LoVo (cell line): ENCODE data around the gene PLCL1.
"Not testable (repeated sequence)": the region's sequence is repeated elsewhere in the genome, so short reads cannot be mapped to it uniquely, and the experiment has no call there.

Source experiments
- DNase-seq: peaks from one replicate; pipeline ENCODE4 v3.0.0-alpha.2; 2016; ENCODE audit warnings: low spot score

The PLCL1 gene

DNA sequence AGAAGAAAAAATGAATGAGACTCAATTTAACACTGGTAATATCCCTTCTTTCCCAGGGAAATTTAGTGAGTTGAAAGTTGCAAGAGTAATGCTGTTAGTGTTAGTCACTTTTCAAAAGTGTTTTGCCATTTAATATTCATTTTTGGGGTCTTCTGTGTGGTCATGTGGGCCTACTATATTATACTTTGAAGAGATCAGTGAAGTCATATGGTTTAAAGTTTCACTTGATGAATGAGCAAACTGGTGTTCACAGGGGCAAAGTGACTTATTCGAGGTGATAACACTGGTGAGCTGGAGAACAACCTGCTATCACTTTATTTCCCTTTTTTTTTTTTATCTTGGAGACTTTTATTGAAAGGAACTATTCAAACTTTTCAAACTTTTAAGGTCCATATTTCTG, 196.0 kb downstream of the PLCL1 start:
- DNase-seq = no peak

GRCh38 chr2:198004173-198004572, 199.8 kb downstream of the PLCL1 start:
- no peak for DNase-seq

DNA sequence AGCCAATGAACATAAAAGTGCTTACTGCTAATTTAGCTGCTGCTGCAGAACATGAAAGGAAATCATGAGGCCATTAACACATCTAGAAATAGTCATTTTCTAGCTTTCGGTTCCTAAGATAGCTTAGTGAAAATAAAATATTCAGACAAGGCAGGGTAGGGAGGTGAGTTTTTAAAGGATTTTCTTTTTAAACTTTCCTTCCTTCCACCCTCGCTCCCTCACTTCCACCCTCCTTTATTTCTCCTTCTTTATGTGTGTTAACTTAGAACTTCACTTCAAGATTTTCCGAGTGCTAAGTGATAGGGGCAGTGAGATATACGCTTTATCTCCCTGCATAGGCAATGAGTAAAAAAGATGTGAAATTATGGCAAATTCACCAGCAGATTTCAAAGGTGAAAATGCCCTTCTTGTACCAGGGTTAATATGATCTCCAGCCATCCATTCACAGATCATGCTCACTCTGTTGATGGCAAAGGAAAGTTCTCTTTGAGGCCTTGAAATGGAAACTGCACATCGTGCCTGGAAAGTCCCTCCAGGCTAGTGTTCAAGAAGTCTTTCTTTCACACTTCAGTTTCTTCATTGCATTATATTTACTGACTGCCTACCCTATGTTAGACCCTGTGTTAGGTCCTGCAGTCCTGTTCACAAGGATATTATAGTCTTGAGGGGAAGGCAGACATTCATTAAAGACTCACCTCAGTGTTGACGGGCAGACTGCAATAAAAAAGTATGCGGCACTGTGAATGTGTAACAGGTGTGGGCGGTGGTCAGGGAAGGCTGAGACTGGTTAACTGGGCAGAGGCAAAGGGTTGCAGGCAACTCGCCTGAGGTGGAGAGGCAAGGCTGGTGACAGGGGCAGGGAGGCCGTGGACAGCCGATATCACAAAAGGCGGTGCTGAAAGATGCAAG, 200.8 kb downstream of the PLCL1 start:
- no peak for DNase-seq

- DNase-seq = no peak
Observed at GRCh38 chr2:198006733-198007132, 202.3 kb downstream of the PLCL1 start.

DNA sequence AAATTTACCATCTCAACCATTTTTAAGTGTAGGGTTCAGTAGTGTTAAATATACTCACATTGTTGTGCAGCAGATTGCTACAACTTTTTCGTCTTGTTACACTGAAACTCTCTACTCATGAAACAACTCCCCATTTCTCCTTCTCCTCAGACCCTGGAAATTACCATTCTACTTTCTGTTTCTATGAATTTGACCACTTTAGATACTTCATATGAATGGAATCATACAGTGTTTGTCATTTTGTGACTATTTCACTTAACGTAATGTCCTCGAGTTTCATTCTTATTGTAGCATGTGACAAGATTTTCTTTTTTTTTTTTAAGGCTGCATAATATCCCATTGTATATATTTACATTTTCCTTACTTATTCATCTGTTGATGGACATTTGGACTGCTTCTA, 203.8 kb downstream of the PLCL1 start:
- DNase-seq = no peak

GRCh38 chr2:198012025-198012424, 207.6 kb downstream of the PLCL1 start:
- DNase-seq = no peak

DNA sequence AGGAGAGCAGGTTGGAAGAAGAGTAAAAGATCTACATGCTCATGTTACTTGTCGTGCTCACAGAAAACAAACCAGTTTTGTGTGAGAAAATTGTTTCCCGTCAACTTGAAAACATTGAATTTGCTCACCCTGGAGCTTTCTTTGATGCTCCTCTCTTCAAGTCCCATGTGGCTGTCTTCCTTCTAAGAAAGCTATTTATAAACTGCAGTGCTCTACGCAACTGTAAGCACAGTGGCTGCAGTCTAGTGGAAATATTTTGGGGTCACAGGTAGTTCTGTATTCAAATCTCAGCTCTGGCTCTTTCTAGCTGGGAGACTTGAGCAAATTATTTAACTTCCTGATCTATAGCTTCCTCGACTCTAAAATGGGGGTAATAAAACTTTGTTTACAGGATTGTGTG, 211.8 kb downstream of the PLCL1 start:
- no peak for DNase-seq

DNA sequence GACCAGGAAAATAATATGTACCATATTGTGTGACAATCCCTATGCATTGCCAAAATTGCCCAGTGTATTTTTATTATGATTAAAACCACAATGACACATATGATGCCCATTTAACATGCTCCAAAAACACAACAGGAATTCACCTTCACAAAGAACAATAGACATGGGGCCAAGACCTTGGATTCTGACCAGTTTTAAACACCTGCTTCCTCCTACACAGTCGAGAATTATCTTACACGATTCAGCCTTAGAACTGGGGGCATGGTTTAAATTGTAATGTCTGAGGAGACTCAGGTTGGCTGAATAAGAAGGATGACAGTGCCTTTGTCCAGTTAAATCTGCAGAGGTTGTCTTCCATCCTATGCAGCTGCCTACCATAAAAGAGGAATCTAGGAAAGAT, 212.7 kb downstream of the PLCL1 start:
- DNase-seq = no peak

DNA sequence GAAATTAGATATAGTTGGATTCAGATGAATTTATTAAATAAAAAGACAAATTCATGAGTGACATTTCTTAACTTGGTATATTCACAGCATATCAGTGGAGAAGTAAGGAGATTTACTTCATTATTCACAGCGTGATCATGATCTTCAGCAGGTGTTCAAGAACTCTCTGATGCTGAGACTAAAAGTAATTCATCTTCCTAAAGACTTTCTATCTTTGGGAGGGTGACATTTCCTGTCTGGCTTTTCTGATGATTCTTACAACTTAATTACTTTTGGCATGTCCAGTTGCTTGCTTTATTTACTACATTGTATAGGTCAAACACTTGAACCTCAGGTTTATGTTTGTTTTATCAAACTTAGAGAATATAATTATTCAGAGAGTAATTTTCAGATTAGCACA, 224.6 kb downstream of the PLCL1 start:
- no peak for DNase-seq

GRCh38 chr2:198029576-198029975, 225.2 kb downstream of the PLCL1 start:
- DNase-seq = not testable (repeated sequence)

DNA sequence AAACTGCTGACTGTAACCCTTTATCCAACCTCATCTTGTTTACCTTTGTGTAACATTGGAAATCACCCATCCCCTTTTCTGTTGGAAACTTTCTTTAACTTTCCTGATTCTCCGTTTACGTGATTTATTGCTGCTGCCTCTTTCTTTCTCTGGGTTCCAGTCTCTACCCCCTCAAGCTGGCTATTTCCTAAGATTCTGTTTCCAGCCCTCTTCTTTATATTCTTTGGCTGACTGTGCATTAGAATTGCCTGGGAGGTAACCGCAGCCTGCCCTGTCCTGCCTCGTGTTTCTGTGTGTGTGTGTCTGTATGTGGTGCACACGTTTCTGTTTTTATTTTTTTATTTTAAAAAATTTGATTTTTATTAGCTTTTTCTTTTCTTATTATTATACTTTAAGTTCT, 229.2 kb downstream of the PLCL1 start:
- DNase-seq = no peak

GRCh38 chr2:198036029-198036879, 231.9 kb downstream of the PLCL1 start:
- DNase-seq = no peak

DNA sequence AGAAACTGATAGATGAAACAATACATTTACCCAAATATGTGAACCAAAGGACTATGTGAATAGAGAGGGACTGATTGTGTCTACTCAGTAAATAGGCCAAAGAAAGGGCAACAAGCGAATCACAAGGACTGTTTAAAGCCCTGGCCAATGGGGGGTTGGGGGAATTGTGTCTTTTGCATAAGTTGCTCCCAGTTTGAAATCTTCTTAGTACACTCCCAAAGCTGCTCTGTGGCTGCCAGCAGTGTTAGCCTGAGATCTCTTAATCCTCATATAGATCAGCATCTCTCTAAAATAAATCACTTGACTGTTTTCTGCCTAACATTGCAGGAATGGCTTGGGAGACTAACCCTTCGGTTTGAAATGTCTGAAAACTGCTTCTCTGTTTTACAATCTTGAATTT, 236.4 kb downstream of the PLCL1 start:
- no peak for DNase-seq

- no peak for DNase-seq
Observed at GRCh38 chr2:198042189-198042588, 237.8 kb downstream of the PLCL1 start.

DNA sequence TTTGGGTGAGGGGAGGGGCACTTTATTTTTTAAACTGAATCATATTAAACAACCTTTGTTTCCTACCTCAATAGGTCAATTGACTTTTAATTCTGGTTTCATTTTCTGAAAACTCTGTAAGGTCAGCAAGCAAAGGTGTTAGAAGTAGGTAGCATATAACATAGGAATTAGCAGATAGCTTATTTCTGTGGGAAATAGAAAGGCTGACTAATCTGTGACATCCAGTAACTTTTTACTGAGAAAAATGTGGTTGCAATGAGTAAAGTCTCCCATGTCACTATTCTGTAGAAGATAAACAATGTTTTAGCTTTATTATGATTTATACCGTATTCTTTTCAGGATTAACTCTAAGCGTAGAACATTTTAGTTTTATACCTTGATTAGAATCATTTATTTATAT, 240.4 kb downstream of the PLCL1 start:
- DNase-seq = no peak

DNA sequence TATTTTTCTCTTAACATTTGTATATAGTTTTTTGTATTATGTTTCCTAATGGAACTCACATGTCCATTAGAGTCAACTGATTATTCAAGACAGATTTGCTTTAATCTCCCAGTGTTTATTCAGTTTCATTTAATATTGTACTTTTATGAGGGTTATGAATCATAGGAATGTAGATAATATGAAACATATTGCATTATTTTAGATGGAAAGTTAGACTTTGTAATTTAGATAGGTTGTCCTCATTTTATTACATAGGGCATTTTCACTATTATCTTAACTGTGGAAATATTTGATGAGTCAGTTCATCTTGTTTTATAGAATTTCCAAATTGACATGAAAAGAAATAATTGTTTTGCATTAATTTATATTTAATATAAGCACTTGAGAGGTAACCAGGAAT, 240.8 kb downstream of the PLCL1 start:
- DNase-seq = no peak

GRCh38 chr2:198052741-198053140, 248.3 kb downstream of the PLCL1 start:
- no peak for DNase-seq

DNA sequence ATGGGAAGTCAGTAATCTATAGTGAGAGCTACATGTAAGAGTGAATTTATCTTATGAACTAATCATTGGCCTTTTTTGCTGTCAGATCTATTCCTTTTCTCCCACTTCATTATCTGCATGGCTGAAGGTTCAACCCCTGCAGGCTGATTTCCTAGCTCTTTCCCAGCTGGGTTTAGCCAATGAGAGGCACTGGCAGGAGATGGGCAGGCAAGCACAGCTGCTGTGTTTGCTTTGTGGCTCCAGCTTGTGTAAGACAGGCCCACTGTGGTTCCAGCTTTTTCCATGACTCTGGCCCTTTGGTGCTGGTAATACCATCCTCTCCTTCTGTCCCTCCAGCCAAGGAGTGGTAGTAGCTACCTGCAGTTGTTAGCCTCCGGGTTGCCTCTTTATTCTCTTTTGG, 248.8 kb downstream of the PLCL1 start:
- no peak for DNase-seq

DNA sequence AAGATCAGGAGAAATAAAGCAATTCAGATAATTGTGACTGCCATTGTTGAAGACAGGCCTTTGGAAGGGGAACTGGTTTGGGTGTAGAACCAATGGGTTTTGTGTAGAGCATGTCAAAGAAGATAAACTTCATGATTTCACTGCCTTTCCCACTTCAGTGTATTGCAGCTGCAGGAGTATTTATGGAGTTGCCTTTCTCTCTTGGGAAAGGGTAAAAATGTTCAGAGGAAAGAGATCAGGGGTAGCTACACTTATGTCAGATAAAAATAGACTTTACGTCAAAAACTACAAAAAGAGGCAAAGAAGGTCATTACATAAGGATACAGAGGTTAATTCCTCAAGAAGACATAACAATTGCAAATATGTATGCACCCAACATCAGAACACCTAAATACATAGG, 249.4 kb downstream of the PLCL1 start:
- DNase-seq = no peak

GRCh38 chr2:198054299-198054698, 249.9 kb downstream of the PLCL1 start:
- DNase-seq = no peak

- no peak for DNase-seq
Observed at GRCh38 chr2:198055716-198056115, 251.3 kb downstream of the PLCL1 start.

- no peak for DNase-seq
Observed at GRCh38 chr2:198056836-198057235, 252.4 kb downstream of the PLCL1 start.

DNA sequence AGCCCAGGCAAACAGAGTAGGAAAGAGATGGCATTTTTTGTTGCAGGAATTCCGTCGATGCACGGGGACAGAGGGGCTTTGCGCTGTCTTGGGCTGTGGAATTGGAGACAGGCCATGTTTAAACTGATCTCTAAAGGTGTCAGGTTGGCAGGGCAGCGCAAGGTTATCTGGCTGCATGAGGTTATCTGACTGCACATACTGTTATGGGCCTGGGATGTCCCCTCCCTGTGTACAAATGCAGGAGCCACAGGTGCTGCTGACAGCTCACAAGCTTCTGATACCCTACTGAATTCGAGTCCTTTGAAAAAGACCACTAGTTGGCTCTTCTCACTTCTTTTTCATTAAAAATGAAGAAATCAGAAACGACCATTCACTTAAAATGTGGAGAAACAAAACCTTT, 255.4 kb downstream of the PLCL1 start:
- no peak for DNase-seq
